Subcutaneous adipose tissue (tissue), 4 donors: ENCODE measurements around the gene SHC1. TPM values are rescaled to one million over a fixed set of nuclear protein-coding genes. Genes with fewer than 3 reads are reported as not detected.

ENCODE experiments used
- CTCF ChIP-seq: fragments of 450-650 bp; IDR thresholded peaks from one replicate; pipeline ENCODE4 v1.5.1; 2016; ENCODE audit warnings: low read depth, mild to moderate bottlenecking, control low read depth, antibody characterized with exemption, moderate library complexity
- total RNA-seq, 4 donors: library from RNA; depleted of rRNA; stranded (reverse); fragments of >200 nt; gene quantifications; one replicate each; pipeline ENCODE4 v1.1.0, GENCODE V29; 2016

Gene SHC1
- total RNA-seq, 4 donors from 2014 or later = 87.1 to 171 (median 102) TPM

GRCh38 chr1:154966111-154966510 lies 4.4 kb downstream of the SHC1 start:
- TF ChIP-seq CTCF = no peak

GRCh38 chr1:154964359-154964758 lies 6.2 kb downstream of the SHC1 start:
- TF ChIP-seq CTCF = no peak

GRCh38 chr1:154963643-154964042 lies 6.9 kb downstream of the SHC1 start:
- TF ChIP-seq CTCF = no peak

- no peak for TF ChIP-seq CTCF
These were observed 7.7 kb downstream of the SHC1 start for GRCh38 chr1:154962795-154963330.

- TF ChIP-seq CTCF = no peak
These were observed 8.3 kb downstream of the SHC1 start for GRCh38 chr1:154962156-154962749.

- no peak for TF ChIP-seq CTCF
These were observed 9.1 kb downstream of the SHC1 start, which contains the start of gene PYGO2 for GRCh38 chr1:154961207-154962155. Gene PYGO2 (minus strand): TSS chr1:154961782. CDS start chr1:154961576, 206 bp downstream.
